Occipital lobe (tissue), 2 donors: ENCODE measurements around the gene SMARCD3. TPM values are rescaled to one million over a fixed set of nuclear protein-coding genes. Genes with fewer than 3 reads are reported as not detected.

Source experiments
- DNase-seq: peaks from one replicate; lab custom pipeline; 2025; lab: John Stamatoyannopoulos, UW
- total RNA-seq: library from RNA; depleted of rRNA; stranded (reverse); fragments of >200 nt; gene quantifications from one replicate; pipeline ENCODE4 v1.2.3, GENCODE V29; 2014

The SMARCD3 gene
- total RNA-seq, 1 donor from 2014 or later = 147 TPM

GRCh38 chr7:151249034-151249731, 689 bp upstream of the SMARCD3 start:
- DNase-seq = peak; percentile 47

- no peak for DNase-seq
Observed at GRCh38 chr7:151247611-151248345, 716 bp downstream of the SMARCD3 start.

GRCh38 chr7:151246851-151247580, 1.5 kb downstream of the SMARCD3 start:
- DNase-seq = no peak

GRCh38 chr7:151246102-151246850, 2.2 kb downstream of the SMARCD3 start:
- DNase-seq = no peak

- DNase-seq = no peak
Observed at GRCh38 chr7:151245360-151246101, 3.0 kb downstream of the SMARCD3 start.

GRCh38 chr7:151244841-151245346, 3.6 kb downstream of the SMARCD3 start:
- DNase-seq = no peak

GRCh38 chr7:151244196-151244840, 4.2 kb downstream of the SMARCD3 start:
- DNase-seq = no peak

GRCh38 chr7:151243408-151244195, 4.9 kb downstream of the SMARCD3 start:
- no peak for DNase-seq

- DNase-seq = no peak
Observed at GRCh38 chr7:151243045-151243349, 5.5 kb downstream of the SMARCD3 start.

- DNase-seq = no peak
Observed at GRCh38 chr7:151242159-151243044, 6.1 kb downstream of the SMARCD3 start.

GRCh38 chr7:151241755-151242096, 6.8 kb downstream of the SMARCD3 start:
- no peak for DNase-seq

GRCh38 chr7:151240942-151241754, 7.3 kb downstream of the SMARCD3 start:
- DNase-seq = no peak

GRCh38 chr7:151240536-151240935, 8.0 kb downstream of the SMARCD3 start:
- DNase-seq = no peak

GRCh38 chr7:151239837-151240459, 8.5 kb downstream of the SMARCD3 start:
- DNase-seq = no peak

GRCh38 chr7:151238924-151239836, 9.3 kb downstream of the SMARCD3 start:
- DNase-seq = no peak

- DNase-seq = no peak
Observed at GRCh38 chr7:151238190-151238810, 10.2 kb downstream of the SMARCD3 start.
